ENCODE measurements around the gene MRPL36. TPM values are rescaled to one million over a fixed set of nuclear protein-coding genes. Genes with fewer than 3 reads are reported as not detected.
"Not testable (repeated sequence)": the region's sequence is repeated elsewhere in the genome, so short reads cannot be mapped to it uniquely, and the experiment has no call there.

Gene MRPL36
- total RNA-seq, 1 donor from 2014 or later = 21.4 TPM

DNA sequence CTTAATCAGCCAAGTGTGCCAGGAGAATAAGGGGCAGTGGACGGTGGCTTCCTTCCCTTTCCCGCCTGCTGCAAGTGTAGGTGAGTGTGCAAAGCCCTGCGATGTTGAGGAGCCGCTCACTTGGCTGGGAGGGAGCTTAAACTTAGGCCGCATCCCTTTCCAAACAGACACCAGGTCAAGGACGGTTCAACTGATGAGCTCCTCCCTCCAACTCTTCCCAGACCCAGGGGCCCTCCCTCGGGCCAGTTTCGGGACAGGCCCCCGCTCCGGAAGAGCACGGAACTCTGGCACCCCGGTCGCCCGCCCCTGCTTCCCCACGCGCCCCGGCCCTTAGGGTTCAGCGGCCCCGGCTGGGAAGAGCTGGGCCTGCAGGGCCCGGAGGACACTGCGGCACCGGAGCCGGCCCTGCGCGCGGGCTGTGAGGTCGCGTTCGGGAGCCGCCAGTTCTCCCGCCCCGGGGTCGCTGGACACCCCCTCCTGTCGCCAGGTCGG is 481 bp downstream of the MRPL36 start:
- Histone ChIP-seq H3K36me3 (peaks cover 13 to 28% of the 10 kb centered on the region in 2 donors), H3K27ac (peak overlapping the region; percentile 63 to 80), H3K4me1 (peaks cover 4 to 14% of the 10 kb centered on the region in 2 donors), H3K9me3 (no peaks in the 10 kb centered on the region), H3K27me3 (no peaks in the 10 kb centered on the region), H3K4me3 (peak overlapping the region; percentile 80 to 97)
- no peak for DNase-seq (ENCODE audit: low spot score in 2 of 2)
- TF ChIP-seq, protein P1, sequence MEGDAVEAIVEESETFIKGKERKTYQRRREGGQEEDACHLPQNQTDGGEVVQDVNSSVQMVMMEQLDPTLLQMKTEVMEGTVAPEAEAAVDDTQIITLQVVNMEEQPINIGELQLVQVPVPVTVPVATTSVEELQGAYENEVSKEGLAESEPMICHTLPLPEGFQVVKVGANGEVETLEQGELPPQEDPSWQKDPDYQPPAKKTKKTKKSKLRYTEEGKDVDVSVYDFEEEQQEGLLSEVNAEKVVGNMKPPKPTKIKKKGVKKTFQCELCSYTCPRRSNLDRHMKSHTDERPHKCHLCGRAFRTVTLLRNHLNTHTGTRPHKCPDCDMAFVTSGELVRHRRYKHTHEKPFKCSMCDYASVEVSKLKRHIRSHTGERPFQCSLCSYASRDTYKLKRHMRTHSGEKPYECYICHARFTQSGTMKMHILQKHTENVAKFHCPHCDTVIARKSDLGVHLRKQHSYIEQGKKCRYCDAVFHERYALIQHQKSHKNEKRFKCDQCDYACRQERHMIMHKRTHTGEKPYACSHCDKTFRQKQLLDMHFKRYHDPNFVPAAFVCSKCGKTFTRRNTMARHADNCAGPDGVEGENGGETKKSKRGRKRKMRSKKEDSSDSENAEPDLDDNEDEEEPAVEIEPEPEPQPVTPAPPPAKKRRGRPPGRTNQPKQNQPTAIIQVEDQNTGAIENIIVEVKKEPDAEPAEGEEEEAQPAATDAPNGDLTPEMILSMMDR (IDR thresholded peaks at IDR 0.05) = no peak
- intact Hi-C loops (cut with DNase I) = loop anchor here (2.0 kb wide), 2 partner anchors 454 to 1186 kb away; partner anchors contain the start of genes CEP72 and CLPTM1L

DNA sequence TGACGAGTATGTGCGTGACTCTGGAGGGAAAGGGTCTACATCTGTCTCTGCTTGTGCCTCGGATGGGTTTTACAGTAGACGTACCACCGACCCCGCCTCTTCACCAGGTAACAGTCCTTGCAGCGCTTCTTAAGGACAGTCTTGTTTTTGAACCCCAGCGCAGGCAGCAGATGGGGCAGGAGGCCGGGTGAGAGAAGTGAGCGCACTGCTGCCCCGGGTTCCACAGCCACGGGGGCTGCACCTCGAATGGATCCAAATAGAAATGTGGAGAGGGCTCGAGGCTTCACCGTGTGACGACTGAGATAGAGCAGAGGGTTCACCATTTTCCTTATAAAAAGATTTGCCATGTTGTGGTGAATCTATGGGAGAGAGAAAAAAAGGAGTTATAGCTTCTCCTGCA is 1.0 kb downstream of the MRPL36 start:
- not testable (repeated sequence) for DNase-seq (ENCODE audit: low spot score in 2 of 2); H3K9me3 ChIP-seq; H3K27me3 ChIP-seq; H3K27ac ChIP-seq
- intact Hi-C loops (cut with DNase I) = loop anchor here (2.0 kb wide), 2 partner anchors 454 to 1186 kb away; partner anchors contain the start of genes CEP72 and CLPTM1L
- Histone ChIP-seq H3K36me3 (peaks cover 7 to 23% of the 10 kb centered on the region in 2 donors), H3K4me3 (peak overlapping the region; percentile 80 to 97), H3K4me1 (peaks cover 4 to 14% of the 10 kb centered on the region in 2 donors)

DNA sequence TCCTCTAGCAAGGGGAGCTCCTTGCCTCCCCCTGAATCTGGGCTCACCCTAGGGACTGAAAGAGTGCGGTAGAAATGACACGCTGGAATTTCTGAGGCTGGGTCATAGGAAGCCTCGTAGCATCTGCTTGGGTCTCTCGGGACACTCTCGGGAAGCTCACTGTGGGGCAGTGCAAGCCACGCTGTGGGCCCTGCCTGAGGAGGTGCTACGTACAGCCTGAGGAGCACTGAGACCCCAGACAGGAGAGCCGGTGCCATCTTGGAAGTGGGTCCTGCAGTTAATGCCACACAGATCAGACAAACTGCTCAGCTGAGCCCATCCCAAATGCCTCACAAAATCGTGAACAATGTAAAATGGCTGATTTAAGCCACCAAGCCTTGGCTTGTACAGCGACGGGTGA is 1.8 kb downstream of the MRPL36 start:
- DNase-seq (ENCODE audit: low spot score in 2 of 2) = no peak
- Histone ChIP-seq H3K36me3 (peaks cover 2 to 21% of the 10 kb centered on the region in 2 donors), H3K4me1 (peaks cover 4 to 14% of the 10 kb centered on the region in 2 donors), H3K27me3 (no peaks in the 10 kb centered on the region), H3K27ac (no peak overlapping the region), H3K4me3 (no peak overlapping the region), H3K9me3 (no peaks in the 10 kb centered on the region)
- TF ChIP-seq, protein P1 (IDR thresholded peaks at IDR 0.05) = no peak
- intact Hi-C loops (cut with DNase I) = loop anchor here (2.0 kb wide), 2 partner anchors 453 to 1185 kb away; partner anchors contain the start of genes CEP72 and CLPTM1L

DNA sequence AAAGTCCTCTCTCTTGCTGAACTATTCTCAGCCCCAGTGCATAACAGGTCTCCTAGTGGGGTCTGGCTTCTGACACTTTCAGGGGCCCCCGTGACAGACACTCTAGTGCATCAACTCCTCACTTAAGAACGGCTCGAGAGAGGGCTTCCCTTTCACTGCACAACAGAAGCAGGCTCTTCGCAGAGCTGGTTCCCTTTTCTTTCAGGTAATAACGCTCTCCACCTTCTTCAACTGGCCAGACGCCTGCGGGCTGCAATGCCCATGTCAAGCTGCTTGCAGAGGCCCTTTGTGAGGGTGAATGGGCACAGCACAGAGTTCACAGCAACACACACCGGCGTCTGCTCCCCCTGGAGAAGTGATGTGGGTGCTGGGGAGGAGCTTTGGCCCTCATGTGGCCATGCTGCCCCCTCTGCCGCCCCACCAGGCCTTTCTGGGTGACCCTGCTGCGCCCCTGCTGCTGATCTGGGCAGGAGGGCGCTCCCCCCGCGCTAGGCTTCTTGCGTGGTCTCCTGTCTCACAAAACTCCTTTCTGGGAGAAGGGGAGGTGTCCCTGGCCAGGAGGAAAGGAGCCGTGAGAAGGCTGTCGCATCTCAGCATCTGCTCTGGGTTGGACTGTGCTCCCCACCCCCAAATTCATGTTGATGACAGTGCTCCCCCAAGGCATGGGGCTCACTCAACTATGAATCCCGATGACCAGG is 2.4 kb downstream of the MRPL36 start:
- Histone ChIP-seq H3K27me3 (no peaks in the 10 kb centered on the region), H3K27ac (no peak overlapping the region), H3K4me1 (peaks cover 4 to 12% of the 10 kb centered on the region in 2 donors), H3K9me3 (no peaks in the 10 kb centered on the region), H3K4me3 (no peak overlapping the region), H3K36me3 (peaks cover 0 to 21% of the 10 kb centered on the region in 2 donors)
- intact Hi-C loops (cut with DNase I) = no loop called here
- TF ChIP-seq, protein P1 (IDR thresholded peaks at IDR 0.05) = no peak
- DNase-seq (ENCODE audit: low spot score in 2 of 2) = no peak

DNA sequence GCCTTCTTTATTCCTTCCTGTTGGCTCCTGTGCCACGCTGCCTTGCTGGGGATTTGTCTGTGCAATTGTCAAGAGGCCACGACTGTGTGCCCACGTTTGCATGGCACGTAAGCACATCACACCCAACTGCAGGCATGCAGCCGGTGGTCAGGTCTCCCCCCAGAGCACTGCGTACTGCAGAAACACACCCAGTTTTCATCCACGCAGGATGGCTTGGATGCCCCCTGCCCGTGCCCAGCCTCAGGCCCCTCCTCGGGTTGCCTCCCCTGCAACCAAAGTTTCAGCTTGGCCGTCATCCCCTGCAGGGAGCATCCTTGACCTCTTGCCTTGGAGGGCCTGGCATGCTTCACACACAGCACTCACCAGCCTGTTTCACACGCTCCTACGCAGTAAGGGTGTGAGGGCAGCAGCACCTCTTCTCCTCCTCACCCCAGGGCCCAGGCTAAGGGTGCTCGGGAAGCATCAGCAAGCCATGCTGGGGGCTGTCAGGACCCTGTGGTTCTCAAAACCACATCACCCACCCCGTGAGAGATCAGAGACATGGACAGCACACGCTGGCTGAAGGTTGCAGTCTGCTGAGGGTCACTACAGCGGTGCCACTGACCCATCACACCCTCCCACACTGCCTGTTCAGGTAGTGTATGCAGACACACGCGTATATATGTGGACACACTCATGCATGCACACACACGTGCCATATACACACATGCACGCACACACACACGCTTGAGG is 3.1 kb downstream of the MRPL36 start:
- no peak for DNase-seq (ENCODE audit: low spot score in 2 of 2)

More for the DNA sequence above, 3.1 kb downstream of the MRPL36 start:
- Histone ChIP-seq H3K4me3 (no peak overlapping the region), H3K9me3 (no peaks in the 10 kb centered on the region), H3K4me1 (peaks cover 0 to 12% of the 10 kb centered on the region in 2 donors), H3K36me3 (peaks cover 0 to 21% of the 10 kb centered on the region in 2 donors), H3K27ac (no peak overlapping the region), H3K27me3 (no peaks in the 10 kb centered on the region)
- intact Hi-C loops (cut with DNase I) = no loop called here
- TF ChIP-seq, protein P1 (IDR thresholded peaks at IDR 0.05) = no peak

All from ascending aorta (tissue), 2 donors.